Vagina (tissue), 2 donors: ENCODE measurements around the gene SAYSD1. TPM values are rescaled to one million over a fixed set of nuclear protein-coding genes. Genes with fewer than 3 reads are reported as not detected.

Experiments used
- DNase-seq, 2 donors: peaks; one replicate each; pipeline ENCODE4 v3.0.0-alpha.2; 2017; ENCODE audit errors: extremely low spot score in 2 of 2
- H3K27ac ChIP-seq: fragments of 200-600 bp; sonication (generic); one replicate; pipeline ENCODE4 v1.5.1; 2019
- H3K27me3 ChIP-seq: fragments of 200-600 bp; sonication (generic); one replicate; pipeline ENCODE4 v1.5.1; 2019
- H3K36me3 ChIP-seq, 2 donors: fragments of 200-600 bp; sonication (generic); one replicate each; pipeline ENCODE4 v1.5.1; 2017 to 2019
- H3K4me1 ChIP-seq: fragments of 200-600 bp; sonication (generic); one replicate; pipeline ENCODE4 v1.5.1; 2019
- H3K4me3 ChIP-seq, 2 donors: fragments of 200-600 bp; sonication (generic); 1 replicate in 1 of 2; 2 replicates in 1 of 2; pipeline ENCODE4 v1.5.1; 2016 to 2019
- H3K9me3 ChIP-seq: fragments of 200-600 bp; sonication (generic); one replicate; pipeline ENCODE4 v1.5.1; 2019
- CTCF ChIP-seq, 3 experiments: fragments of 450-650 bp in 2 of 3; fragments of 200-600 bp in 1 of 3; sonication (generic) in 1 of 3; IDR thresholded peaks; one replicate each; pipeline ENCODE4 v1.5.1; 2017 to 2019; ENCODE audit warnings: antibody characterized with exemption in 3 of 3, mild to moderate bottlenecking in 2 of 3, moderate library complexity in 2 of 3
- POLR2A ChIP-seq, 2 donors: fragments of 450-650 bp; IDR thresholded peaks; one replicate each; pipeline ENCODE4 v1.6.1; 2017; ENCODE audit warnings: antibody characterized with exemption in 2 of 2, mild to moderate bottlenecking in 2 of 2, moderate library complexity in 2 of 2
- POLR2AphosphoS5 ChIP-seq, 2 donors: sonication (generic); formaldehyde crosslinking; IDR thresholded peaks; one replicate each; pipeline ENCODE4 v1.9.0; 2017; ENCODE audit warnings: antibody characterized with exemption in 2 of 2, mild to moderate bottlenecking in 2 of 2, low read depth in 1 of 2; ENCODE audit not compliant: insufficient read depth in 1 of 2
- intact Hi-C: fragments of 100-400 bp; cut with DNase I; formaldehyde crosslinking; loops from one replicate; pipeline ENCODE4 v1.15.1; 2023
- total RNA-seq: library from RNA; depleted of rRNA; stranded (reverse); fragments of >200 nt; gene quantifications from one replicate; pipeline ENCODE4 v1.2.3, GENCODE V29; 2016

SAYSD1 gene
- total RNA-seq, 1 donor from 2014 or later: 10.6 TPM

- intact Hi-C loops: loop anchor here (5.0 kb wide), 1 partner anchor 1740 kb away; no protein-coding TSS in a partner anchor
- H3K27me3 ChIP-seq: no peaks in the 10 kb centered on the region
- no peak for TF ChIP-seq CTCF (IDR thresholded peaks at IDR 0.05)
- TF ChIP-seq POLR2AphosphoS5 (IDR thresholded peaks at IDR 0.05; ENCODE audit: insufficient read depth in 1 of 2, low read depth in 1 of 2): no peak
- TF ChIP-seq POLR2A (IDR thresholded peaks at IDR 0.05): no peak
- H3K9me3 ChIP-seq: no peaks in the 10 kb centered on the region
- H3K27ac ChIP-seq: no peak overlapping the region
- no peak for DNase-seq
- H3K4me3 ChIP-seq: no peak overlapping the region
- H3K4me1 ChIP-seq: no peaks in the 10 kb centered on the region
- no peaks in the 10 kb centered on the region for H3K36me3 ChIP-seq
Measured at GRCh38 chr6:39087197-39087596, 27.8 kb downstream of the SAYSD1 start.

DNA sequence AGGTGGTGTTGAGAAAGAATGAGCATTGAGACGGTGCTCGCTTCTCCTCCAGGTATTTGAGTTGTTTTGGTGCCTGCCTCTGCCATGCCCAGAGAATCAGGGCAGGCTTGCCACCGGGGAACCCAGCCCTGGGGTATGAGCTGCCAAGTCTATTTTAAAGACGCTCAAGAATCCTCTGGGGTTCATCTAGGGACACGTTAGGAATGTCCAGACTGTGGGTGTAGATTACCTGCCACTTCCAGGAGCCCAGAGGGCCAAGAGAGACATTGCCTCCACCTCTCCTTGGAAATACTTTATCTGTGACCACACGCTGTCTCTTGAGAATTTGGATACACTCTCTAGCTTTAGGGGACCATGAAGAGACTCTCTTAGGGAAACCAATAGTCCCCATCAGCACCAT is 28.3 kb downstream of the SAYSD1 start:
- peak in 1 of 2 donors; percentile 54 for DNase-seq
- Histone ChIP-seq H3K27me3 (no peaks in the 10 kb centered on the region), H3K4me3 (no peak overlapping the region), H3K36me3 (no peaks in the 10 kb centered on the region), H3K4me1 (no peaks in the 10 kb centered on the region), H3K27ac (no peak overlapping the region), H3K9me3 (no peaks in the 10 kb centered on the region)
- intact Hi-C loops: loop anchor here (5.0 kb wide), 1 partner anchor 1741 kb away; no protein-coding TSS in a partner anchor
- TF ChIP-seq CTCF (IDR thresholded peaks at IDR 0.05): no peak

DNA sequence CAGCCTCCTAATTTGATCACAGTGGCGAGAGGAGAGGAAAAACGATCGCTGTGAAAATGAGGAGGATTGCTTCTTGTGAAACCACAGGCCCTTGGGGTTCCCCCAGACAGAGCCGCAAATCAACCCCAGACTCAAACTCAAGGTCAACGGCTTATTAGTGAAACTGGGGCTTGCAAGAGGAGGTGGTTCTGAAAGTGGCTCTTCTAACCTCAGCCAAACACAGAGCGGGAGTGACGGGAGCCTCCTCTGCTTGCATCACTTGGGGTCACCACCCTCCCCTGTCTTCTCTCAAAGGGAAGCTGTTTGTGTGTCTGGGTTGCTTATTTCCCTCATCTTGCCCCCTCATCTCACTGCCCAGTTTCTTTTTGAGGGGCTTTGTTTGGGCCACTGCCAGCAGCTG is 28.7 kb downstream of the SAYSD1 start:
- no peak for DNase-seq
- H3K36me3 ChIP-seq: no peaks in the 10 kb centered on the region
- no peaks in the 10 kb centered on the region for H3K9me3 ChIP-seq
- no peak overlapping the region for H3K4me3 ChIP-seq
- H3K27ac ChIP-seq: no peak overlapping the region
- no peaks in the 10 kb centered on the region for H3K4me1 ChIP-seq
- TF ChIP-seq POLR2AphosphoS5 (IDR thresholded peaks at IDR 0.05; ENCODE audit: insufficient read depth in 1 of 2, low read depth in 1 of 2) (no peak), CTCF (IDR thresholded peaks at IDR 0.05) (no peak), POLR2A (IDR thresholded peaks at IDR 0.05) (no peak)
- no peaks in the 10 kb centered on the region for H3K27me3 ChIP-seq
- intact Hi-C loops: loop anchor here (5.0 kb wide), 1 partner anchor 1741 kb away; no protein-coding TSS in a partner anchor

- no peaks in the 10 kb centered on the region for H3K27me3 ChIP-seq
- no peaks in the 10 kb centered on the region for H3K4me1 ChIP-seq
- no peak overlapping the region for H3K27ac ChIP-seq
- TF ChIP-seq POLR2AphosphoS5 (IDR thresholded peaks at IDR 0.05; ENCODE audit: insufficient read depth in 1 of 2, low read depth in 1 of 2) (no peak), POLR2A (IDR thresholded peaks at IDR 0.05) (no peak), CTCF (IDR thresholded peaks at IDR 0.05) (no peak)
- DNase-seq: peak in 1 of 2 donors; percentile 60
- intact Hi-C loops: loop anchor here (5.0 kb wide), 1 partner anchor 1742 kb away; no protein-coding TSS in a partner anchor
- no peaks in the 10 kb centered on the region for H3K9me3 ChIP-seq
- no peaks in the 10 kb centered on the region for H3K36me3 ChIP-seq
- H3K4me3 ChIP-seq: no peak overlapping the region
Measured at GRCh38 chr6:39085129-39085797, 29.7 kb downstream of the SAYSD1 start.

DNA sequence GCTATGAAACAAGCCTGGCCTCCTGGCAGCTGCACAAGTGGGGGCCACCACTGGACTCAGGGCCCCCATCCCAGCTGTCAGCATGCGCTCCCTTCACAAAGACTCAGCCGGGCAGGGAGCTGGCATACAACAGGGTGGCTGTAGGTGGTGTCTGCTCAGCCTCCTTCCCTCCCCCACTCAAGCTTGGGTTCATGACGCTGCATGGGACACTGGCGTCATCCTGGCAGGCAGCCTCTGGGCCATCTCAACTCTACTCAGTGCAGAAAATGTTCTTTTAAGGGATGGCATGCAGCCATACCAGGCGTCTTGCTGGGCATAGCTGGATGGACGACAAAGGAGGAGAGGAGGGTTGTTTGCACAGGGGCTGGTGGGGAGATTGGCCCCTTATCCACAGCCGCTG is 30.5 kb downstream of the SAYSD1 start:
- no peak overlapping the region for H3K4me3 ChIP-seq
- H3K4me1 ChIP-seq: no peaks in the 10 kb centered on the region
- DNase-seq: peak in 1 of 2 donors; percentile 60
- intact Hi-C loops: no loop called here
- H3K27me3 ChIP-seq: no peaks in the 10 kb centered on the region
- no peaks in the 10 kb centered on the region for H3K9me3 ChIP-seq
- H3K27ac ChIP-seq: no peak overlapping the region
- no peak for TF ChIP-seq CTCF (IDR thresholded peaks at IDR 0.05)
- TF ChIP-seq POLR2A (IDR thresholded peaks at IDR 0.05): no peak
- no peak for TF ChIP-seq POLR2AphosphoS5 (IDR thresholded peaks at IDR 0.05; ENCODE audit: insufficient read depth in 1 of 2, low read depth in 1 of 2)
- H3K36me3 ChIP-seq: no peaks in the 10 kb centered on the region
